ENCODE measurements around the gene HUNK.
"Not testable (repeated sequence)": the region's sequence is repeated elsewhere in the genome, so short reads cannot be mapped to it uniquely, and the experiment has no call there.

HUNK gene

GRCh38 chr21:32008714-32009113 is 135.9 kb downstream of the HUNK start:
- DNase-seq: no peak

GRCh38 chr21:32009263-32009662 is 136.4 kb downstream of the HUNK start:
- DNase-seq: no peak

- DNase-seq: no peak
Observed at GRCh38 chr21:32015461-32016139, 142.8 kb downstream of the HUNK start.

- no peak for DNase-seq
Observed at GRCh38 chr21:32018381-32018780, 145.6 kb downstream of the HUNK start.

GRCh38 chr21:32020564-32020963 is 147.7 kb downstream of the HUNK start:
- DNase-seq: no peak

GRCh38 chr21:32021319-32021994 is 148.6 kb downstream of the HUNK start:
- no peak for DNase-seq

GRCh38 chr21:32022146-32022545 is 149.3 kb downstream of the HUNK start:
- DNase-seq: no peak

GRCh38 chr21:32030146-32030652 is 157.4 kb downstream of the HUNK start:
- no peak for DNase-seq

- DNase-seq: no peak
Observed at GRCh38 chr21:32034850-32035249, 162.0 kb downstream of the HUNK start.

- DNase-seq: no peak
Observed at GRCh38 chr21:32035617-32036016, 162.8 kb downstream of the HUNK start.

GRCh38 chr21:32036756-32037155 is 163.9 kb downstream of the HUNK start:
- no peak for DNase-seq

GRCh38 chr21:32038751-32039150 is 165.9 kb downstream of the HUNK start:
- not testable (repeated sequence) for DNase-seq

GRCh38 chr21:32043458-32043857 is 170.6 kb downstream of the HUNK start:
- no peak for DNase-seq

- DNase-seq: no peak
Observed at GRCh38 chr21:32044205-32045180, 171.7 kb downstream of the HUNK start.

- no peak for DNase-seq
Observed at GRCh38 chr21:32046191-32046590, 173.4 kb downstream of the HUNK start.

- DNase-seq: no peak
Observed at GRCh38 chr21:32048353-32048752, 175.5 kb downstream of the HUNK start.

Measured in CD4-positive, alpha-beta T cell treated with Interleukin-4 for 1 hour (primary cell).